Measurements from ENCODE around the gene IFFO2. TPM values are rescaled to one million over a fixed set of nuclear protein-coding genes. Genes with fewer than 3 reads are reported as not detected.

Gene IFFO2
- total RNA-seq, 2 experiments from 2014 or later: 48.3 to 62.7 TPM

DNA sequence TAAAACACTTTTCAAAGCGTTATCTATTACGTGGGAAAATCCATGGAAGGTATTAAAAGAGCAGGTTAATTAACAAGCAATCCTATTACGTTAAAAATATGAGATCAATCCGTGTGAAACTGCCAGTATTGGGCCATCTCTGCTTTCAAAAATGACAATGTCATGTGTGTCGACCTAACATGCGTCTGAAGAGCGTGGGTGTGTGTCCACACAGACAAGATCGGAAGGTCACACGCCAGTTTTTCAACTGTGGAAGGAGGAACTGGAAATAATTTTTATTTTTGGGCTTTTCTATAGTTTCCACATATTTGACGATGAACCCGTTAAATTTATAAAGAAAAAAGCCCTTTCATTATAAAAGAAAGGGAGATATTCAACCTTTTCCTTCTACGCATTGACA, 36.5 kb downstream of the IFFO2 start:
- intact Hi-C loops (cut with DNase I, micrococcal nuclease): loop anchor here in 1 of 2 experiments (10.0 kb wide), 1 partner anchor 1485 kb away; the partner anchor contains the start of gene RCC2
- ChIA-PET POLR2A (no interaction called here), CTCF (no interaction called here)

DNA sequence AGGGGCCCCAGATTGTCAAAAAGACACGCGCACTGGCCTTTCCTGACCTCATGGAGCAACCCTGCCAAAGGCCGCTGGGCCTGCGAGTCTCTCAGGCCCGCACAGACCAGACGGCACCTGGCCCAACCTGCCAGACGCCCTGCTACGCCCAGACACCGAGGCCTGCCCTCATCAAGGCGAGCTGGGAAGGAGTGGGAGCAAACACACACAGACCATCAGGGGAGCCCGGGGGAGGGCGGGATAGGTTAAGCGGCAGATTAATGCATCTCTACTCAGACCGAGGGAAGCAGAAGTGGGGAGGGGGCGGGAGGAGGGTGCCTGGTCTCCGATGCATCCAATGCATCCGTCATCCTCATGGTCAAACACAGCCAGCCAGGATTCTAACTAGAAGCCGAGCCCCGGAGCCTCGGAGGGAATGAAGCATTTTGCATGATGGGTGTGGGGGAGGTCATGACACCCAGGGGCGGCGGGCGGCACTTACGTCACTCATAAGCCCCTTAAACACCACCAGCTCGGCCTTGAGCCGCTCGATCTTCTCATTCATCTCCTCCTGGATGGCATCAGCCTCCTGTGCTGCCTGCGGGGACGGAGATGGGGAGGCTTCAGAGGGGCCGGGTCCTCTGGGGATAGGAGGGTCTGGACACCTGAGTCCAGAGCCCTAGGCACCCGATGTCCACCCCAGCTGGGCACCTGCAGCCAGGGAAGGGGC, 37.1 kb downstream of the IFFO2 start:
- peaks cover 30% of the 10 kb centered on the region for H3K4me1 Mint-ChIP-seq
- CTCF ChIA-PET: interaction anchor here (0.6 kb wide), 1 partner anchor 14 kb away, joined by 3 read pairs; no protein-coding TSS in a partner anchor
- H3K9me3 Mint-ChIP-seq (ENCODE audit: low read depth): no peaks in the 10 kb centered on the region
- no peak for ATAC-seq
- no peak overlapping the region for H3K4me3 Mint-ChIP-seq
- peaks cover 20% of the 10 kb centered on the region for H3K36me3 Mint-ChIP-seq (ENCODE audit: low read depth)
- no peaks in the 10 kb centered on the region for H3K27me3 Mint-ChIP-seq
- DNase-seq: no peak
- POLR2A ChIA-PET: interaction anchor here (0.6 kb wide), 1 partner anchor 144 kb away, joined by 3 read pairs; no protein-coding TSS in a partner anchor
- intact Hi-C loops (cut with DNase I, micrococcal nuclease): no loop called here
- H3K27ac Mint-ChIP-seq: no peak overlapping the region

More for the DNA sequence above, 36.5 kb downstream of the IFFO2 start:
- Mint-ChIP-seq H3K4me3 (no peak overlapping the region), H3K27me3 (no peaks in the 10 kb centered on the region), H3K4me1 (peaks cover 36% of the 10 kb centered on the region), H3K9me3 (ENCODE audit: low read depth) (no peaks in the 10 kb centered on the region), H3K27ac (no peak overlapping the region), H3K36me3 (ENCODE audit: low read depth) (peaks cover 19% of the 10 kb centered on the region)
- ATAC-seq (no peak), DNase-seq (no peak)

DNA sequence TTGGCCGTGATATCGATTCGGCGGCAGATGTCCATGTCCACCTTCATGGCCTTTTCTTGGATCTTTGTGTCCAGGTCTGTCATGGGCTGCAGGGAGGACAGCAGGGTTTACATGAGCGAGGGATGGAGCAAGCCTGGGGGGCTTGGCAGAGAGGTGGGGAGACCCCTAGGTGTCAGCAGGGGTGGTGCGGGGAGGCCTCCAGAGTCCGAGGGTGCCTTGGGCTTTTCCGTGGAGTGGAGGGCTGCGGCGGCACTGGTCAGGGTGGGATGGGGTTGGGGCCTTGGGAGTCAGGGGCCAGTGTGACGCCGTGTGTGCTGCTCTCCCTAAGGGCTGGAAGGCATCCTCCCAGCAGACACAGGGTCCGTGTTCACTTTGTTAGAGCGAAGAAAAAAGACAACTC, 38.1 kb downstream of the IFFO2 start:
- Mint-ChIP-seq H3K4me3 (no peak overlapping the region), H3K9me3 (ENCODE audit: low read depth) (no peaks in the 10 kb centered on the region), H3K27me3 (no peaks in the 10 kb centered on the region), H3K27ac (no peak overlapping the region), H3K4me1 (peaks cover 21% of the 10 kb centered on the region), H3K36me3 (ENCODE audit: low read depth) (peaks cover 23% of the 10 kb centered on the region)
- ChIA-PET CTCF (no interaction called here), POLR2A (interaction anchor here (0.6 kb wide), 1 partner anchor 145 kb away, joined by 3 read pairs; no protein-coding TSS in a partner anchor)
- DNase-seq: no peak
- no peak for ATAC-seq
- intact Hi-C loops (cut with DNase I, micrococcal nuclease): no loop called here

DNA sequence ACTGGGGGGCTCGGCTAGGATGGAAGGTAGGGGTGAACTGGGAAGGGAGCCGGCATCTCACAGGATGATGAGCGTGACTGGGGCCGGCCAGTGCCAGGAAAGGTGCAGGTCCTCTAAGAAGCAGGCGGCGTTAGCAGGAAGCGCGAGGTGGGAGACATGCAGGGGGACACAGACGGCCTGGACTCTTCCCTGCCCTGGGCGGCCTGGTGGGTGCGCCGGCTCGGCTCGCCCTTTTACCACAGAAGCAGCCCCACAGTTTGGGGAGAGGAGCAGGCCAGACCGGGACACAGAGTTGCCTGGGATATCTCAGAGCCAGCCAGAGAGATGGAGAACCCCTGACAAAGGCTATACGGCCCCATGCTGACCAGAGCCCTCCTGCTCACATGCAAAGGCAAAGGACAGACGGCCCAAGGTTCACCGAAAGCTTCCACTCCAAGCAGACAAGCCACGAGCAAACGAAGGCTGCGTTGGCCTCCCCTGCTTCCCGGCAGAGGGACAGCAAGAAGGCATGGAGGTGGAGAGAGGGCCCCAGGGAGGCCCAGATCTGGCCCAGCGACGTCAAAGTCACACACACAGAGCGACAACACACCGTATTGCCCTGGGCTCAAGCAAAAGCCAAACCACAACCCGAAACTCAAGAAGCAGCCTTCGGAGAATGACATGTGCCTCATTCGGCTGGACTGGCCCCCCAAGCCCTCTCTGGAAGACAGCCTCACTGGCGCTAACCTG, 39.2 kb downstream of the IFFO2 start:
- Mint-ChIP-seq H3K36me3 (ENCODE audit: low read depth) (peaks cover 29% of the 10 kb centered on the region), H3K4me1 (peaks cover 15% of the 10 kb centered on the region), H3K27ac (no peak overlapping the region), H3K9me3 (ENCODE audit: low read depth) (no peaks in the 10 kb centered on the region), H3K27me3 (no peaks in the 10 kb centered on the region), H3K4me3 (no peak overlapping the region)
- ATAC-seq (no peak), DNase-seq (no peak)
- ChIA-PET CTCF (interaction anchor here (0.5 to 6.6 kb wide), 3 partner anchors 10 to 258 kb away, joined by 3 to 35 read pairs (median 4); partner anchors contain the start of gene ALDH4A1), POLR2A (no interaction called here)
- intact Hi-C loops (cut with DNase I, micrococcal nuclease): no loop called here

DNA sequence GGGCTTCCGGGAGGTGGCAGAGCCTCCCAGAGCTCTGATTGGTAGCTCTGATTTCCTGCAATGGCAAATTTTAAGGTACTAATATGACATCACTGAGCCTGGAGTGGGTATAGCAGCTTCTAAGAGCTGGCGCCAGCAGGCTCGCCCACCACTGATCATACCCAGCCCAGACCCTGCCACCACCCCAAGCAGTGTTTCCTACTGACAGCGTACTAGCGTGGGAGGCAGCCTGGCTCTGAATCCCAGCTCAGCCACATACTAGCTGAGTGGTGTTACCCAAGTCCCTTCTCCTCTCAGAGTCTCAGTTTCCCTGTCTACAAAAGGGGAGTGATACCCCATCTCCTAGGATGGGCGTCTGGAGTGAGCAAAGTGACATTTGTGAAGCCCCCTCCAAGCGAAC, 41.1 kb downstream of the IFFO2 start:
- Mint-ChIP-seq H3K9me3 (ENCODE audit: low read depth) (no peaks in the 10 kb centered on the region), H3K27me3 (no peaks in the 10 kb centered on the region), H3K4me1 (peaks cover 10% of the 10 kb centered on the region), H3K27ac (no peak overlapping the region), H3K36me3 (ENCODE audit: low read depth) (peaks cover 43% of the 10 kb centered on the region), H3K4me3 (no peak overlapping the region)
- intact Hi-C loops (cut with DNase I, micrococcal nuclease): no loop called here
- ChIA-PET POLR2A (no interaction called here), CTCF (interaction anchor here (0.6 to 6.6 kb wide), 8 partner anchors 8 to 1447 kb away, joined by 3 to 62 read pairs (median 4); partner anchors contain the start of gene ALDH4A1)
- no peak for ATAC-seq
- DNase-seq: no peak

DNA sequence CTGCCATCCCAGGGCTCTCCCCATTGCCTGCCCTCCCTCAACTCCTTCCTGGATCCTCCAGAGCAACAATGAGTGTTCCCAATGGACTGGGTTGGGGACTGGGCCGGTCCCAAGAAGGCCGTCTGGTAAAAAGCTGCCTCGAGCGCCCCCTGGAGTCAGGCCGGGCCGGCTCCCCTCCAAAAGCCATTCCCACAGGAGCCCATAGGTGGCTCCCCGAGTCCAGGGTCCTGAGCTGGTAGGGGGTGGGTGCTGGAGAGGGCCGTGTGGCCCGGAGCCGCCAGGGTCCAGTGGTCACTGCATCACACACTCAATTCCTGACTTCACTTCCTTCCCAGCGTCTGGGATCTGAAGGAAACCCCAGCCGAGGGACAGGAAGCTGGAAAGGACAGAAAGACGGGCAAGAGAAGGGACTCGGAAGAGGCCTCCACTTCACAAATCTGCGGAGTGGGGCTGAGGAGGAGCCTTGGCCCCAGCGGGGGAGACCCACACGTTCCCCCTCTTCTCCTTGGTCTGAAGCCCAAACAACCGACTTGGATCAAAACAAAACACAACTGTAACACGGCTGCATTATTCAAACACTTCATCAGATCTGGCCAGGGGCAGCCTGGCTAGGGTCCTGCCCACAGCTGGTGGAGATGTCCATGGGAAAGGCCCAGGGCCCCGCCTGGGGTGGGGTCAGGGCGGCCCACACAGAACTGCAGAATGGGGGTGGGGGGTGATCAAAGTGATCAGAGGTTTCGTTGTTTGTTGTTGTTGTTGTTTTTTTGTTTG, 43.2 kb downstream of the IFFO2 start:
- peaks cover 59% of the 10 kb centered on the region for H3K36me3 Mint-ChIP-seq (ENCODE audit: low read depth)
- H3K4me1 Mint-ChIP-seq: peaks cover 28% of the 10 kb centered on the region
- ChIA-PET CTCF (interaction anchor here (0.6 to 6.6 kb wide), 38 partner anchors 9 to 749 kb away, joined by 3 to 62 read pairs (median 4); partner anchors contain the start of genes ALDH4A1 and IFFO2), POLR2A (interaction anchor here (0.5 to 0.6 kb wide), 3 partner anchors 9 to 42 kb away, joined by 3 to 4 read pairs (median 4); no protein-coding TSS in a partner anchor)
- peak overlapping the region; percentile 70 for H3K27ac Mint-ChIP-seq
- DNase-seq (peak; percentile 87), ATAC-seq (peak; percentile 86)
- intact Hi-C loops (cut with DNase I, micrococcal nuclease): no loop called here
- H3K4me3 Mint-ChIP-seq: no peak overlapping the region
- H3K9me3 Mint-ChIP-seq (ENCODE audit: low read depth): no peaks in the 10 kb centered on the region
- H3K27me3 Mint-ChIP-seq: no peaks in the 10 kb centered on the region

DNA sequence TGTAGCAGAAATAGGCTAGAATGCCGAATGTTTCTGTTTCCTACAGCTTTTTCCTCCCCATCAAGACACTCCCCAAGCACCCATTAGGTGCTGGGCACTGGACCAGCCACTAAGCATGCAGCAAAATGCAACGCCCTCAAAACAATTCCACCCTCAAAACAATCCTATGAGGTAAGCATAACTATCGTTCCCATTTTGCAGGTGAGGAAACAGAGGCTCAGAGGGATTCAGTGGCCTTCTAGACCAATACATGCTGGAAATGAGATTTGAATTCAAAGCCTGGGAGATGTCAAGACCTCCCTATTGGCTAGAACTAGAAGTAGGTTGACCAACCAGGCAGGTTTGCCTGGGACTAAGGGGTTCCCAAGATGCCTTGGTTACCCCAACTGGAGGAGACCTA, 43.9 kb downstream of the IFFO2 start:
- ChIA-PET CTCF (interaction anchor here (0.6 to 6.6 kb wide), 30 partner anchors 9 to 750 kb away, joined by 3 to 62 read pairs (median 4); partner anchors contain the start of gene ALDH4A1), POLR2A (interaction anchor here (0.6 kb wide), 1 partner anchor 42 kb away, joined by 4 read pairs; no protein-coding TSS in a partner anchor)
- H3K27me3 Mint-ChIP-seq: no peaks in the 10 kb centered on the region
- H3K4me3 Mint-ChIP-seq: no peak overlapping the region
- intact Hi-C loops (cut with DNase I, micrococcal nuclease): no loop called here
- no peak for DNase-seq
- no peaks in the 10 kb centered on the region for H3K9me3 Mint-ChIP-seq (ENCODE audit: low read depth)
- ATAC-seq: no peak
- peaks cover 33% of the 10 kb centered on the region for H3K4me1 Mint-ChIP-seq
- peaks cover 60% of the 10 kb centered on the region for H3K36me3 Mint-ChIP-seq (ENCODE audit: low read depth)
- H3K27ac Mint-ChIP-seq: no peak overlapping the region

DNA sequence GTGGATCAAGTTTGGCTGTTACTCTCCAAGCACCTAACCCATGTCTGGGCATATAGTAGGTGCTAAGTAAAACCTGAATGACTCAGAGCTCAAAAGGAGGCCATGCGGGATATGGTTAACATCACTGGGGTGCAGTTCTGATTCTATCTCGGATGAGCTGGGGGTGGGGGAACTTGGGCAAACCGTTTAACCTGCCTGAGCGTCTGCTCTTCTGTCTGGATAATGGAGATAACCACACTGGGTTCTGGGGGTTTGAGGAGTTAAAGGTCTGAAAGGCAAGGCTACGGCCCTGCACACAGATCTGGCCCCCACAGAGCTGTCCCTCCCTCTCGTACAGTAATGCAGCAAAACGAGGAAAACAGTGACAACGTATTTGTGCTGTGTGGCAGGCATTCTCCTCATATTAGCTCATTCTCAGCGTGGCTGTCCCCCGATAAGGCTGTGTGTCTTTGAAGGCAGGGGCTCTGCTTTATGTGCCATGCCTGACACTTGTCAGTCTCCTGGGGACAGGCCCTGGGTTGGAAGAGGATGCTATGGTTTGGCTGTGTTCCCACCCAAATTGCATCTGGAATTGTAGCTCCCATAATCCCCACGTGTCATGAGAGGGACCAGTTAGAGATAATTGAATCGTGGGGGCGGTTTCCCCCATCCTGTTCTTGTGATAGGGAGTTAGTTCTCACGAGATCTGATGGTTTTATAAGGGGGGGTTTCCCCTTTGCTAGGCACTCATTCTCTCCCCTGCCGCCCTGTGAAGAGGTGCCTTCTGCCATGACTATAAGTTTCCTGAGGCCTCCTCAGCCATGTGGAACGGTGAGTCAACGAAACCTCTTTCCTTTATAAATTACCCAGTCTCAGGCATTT, 47.3 kb downstream of the IFFO2 start:
- POLR2A ChIA-PET: interaction anchor here (0.6 to 1.3 kb wide), 4 partner anchors 18 to 165 kb away, joined by 3 to 4 read pairs (median 4); no protein-coding TSS in a partner anchor

DNA sequence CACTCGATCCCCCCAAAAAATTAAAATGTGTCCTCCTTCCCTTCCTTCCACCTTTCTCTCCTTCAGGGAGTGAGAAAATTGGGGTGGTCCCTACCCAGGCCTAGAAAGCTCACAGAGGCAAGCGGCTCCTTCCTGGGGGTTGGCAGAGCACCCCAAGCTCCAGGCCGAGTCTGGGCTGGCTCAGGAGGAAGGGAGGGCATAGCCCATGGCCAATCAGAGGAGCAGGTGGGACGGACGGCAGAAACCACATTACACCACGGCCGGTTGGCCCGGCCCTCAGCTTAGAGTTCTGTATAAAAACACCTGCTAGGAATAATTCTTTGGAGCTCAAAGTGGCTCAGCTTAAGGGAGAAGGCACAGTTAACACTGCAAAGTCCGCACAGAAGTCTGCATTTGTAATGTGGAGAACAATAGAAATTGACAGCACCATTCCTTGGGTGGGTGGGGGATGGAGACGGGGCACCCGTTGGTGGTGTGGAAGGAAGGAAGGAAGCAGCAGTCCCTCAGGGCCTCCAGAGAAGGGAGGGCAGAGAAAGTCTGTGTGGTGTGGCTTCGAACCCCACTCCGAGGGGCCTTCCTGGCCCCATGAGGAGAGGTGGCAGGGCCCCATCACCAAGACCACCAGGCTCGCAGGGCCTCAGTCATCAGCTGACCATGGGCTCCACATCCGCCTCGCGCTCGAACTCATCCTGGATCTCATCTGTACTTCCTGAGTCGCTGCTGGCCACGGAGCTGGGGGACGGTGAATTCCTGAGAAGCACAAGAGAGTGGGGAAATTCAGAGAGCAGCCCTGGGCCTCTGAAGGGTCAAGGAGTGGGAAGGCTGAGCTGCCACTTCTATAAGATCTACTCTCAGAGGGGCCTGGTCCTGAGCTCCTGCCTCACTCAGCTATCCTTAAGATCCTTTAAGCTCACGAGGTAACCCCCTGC, 48.3 kb downstream of the IFFO2 start:
- ChIA-PET POLR2A (interaction anchor here (0.6 to 1.3 kb wide), 3 partner anchors 19 to 166 kb away, joined by 3 to 4 read pairs (median 4); no protein-coding TSS in a partner anchor), CTCF (interaction anchor here (0.6 to 3.9 kb wide), 33 partner anchors 14 to 746 kb away, joined by 3 to 28 read pairs (median 4); partner anchors contain the start of gene IFFO2)
- no peak for ATAC-seq
- peaks cover 35% of the 10 kb centered on the region for H3K4me1 Mint-ChIP-seq
- no peaks in the 10 kb centered on the region for H3K27me3 Mint-ChIP-seq
- H3K4me3 Mint-ChIP-seq: no peak overlapping the region
- peaks cover 55% of the 10 kb centered on the region for H3K36me3 Mint-ChIP-seq (ENCODE audit: low read depth)
- H3K27ac Mint-ChIP-seq: peak overlapping the region; percentile 65
- no peak for DNase-seq
- H3K9me3 Mint-ChIP-seq (ENCODE audit: low read depth): no peaks in the 10 kb centered on the region
- intact Hi-C loops (cut with DNase I, micrococcal nuclease): loop anchor here (1.0 to 10.0 kb wide), 7 partner anchors 43 to 977 kb away; partner anchors contain the start of gene OTUD3 (in 1 of the 2)

More for the DNA sequence above, 47.3 kb downstream of the IFFO2 start:
- Mint-ChIP-seq H3K36me3 (ENCODE audit: low read depth) (peaks cover 58% of the 10 kb centered on the region), H3K27ac (peak overlapping the region; percentile 65), H3K9me3 (ENCODE audit: low read depth) (no peaks in the 10 kb centered on the region), H3K4me1 (peaks cover 33% of the 10 kb centered on the region), H3K4me3 (no peak overlapping the region), H3K27me3 (no peaks in the 10 kb centered on the region)
- DNase-seq (peak; percentile 56), ATAC-seq (peak; percentile 40)
- CTCF ChIA-PET: interaction anchor here (0.6 to 3.9 kb wide), 23 partner anchors 13 to 745 kb away, joined by 3 to 28 read pairs (median 4); no protein-coding TSS in a partner anchor
- intact Hi-C loops (cut with DNase I, micrococcal nuclease): loop anchor here (5.0 to 10.0 kb wide), 2 partner anchors 203 to 976 kb away; partner anchors contain the start of gene OTUD3 (in 1 of the 2)

All from activated CD4-positive, alpha-beta T cell treated with anti-CD3 and anti-CD28 coated beads for 36 hours (primary cell).